GM12872 (cell line): Measurements from ENCODE around the gene DPEP2.

Source experiments
- TF ChIP-seq, protein P1 (sequence below): IDR thresholded peaks from 3 replicates; pipeline ENCODE4 v1.5.1; 2011; ENCODE audit warnings: low read depth, mild to moderate bottlenecking, low read length, moderate library complexity; ENCODE audit not compliant: insufficient read depth

DPEP2 gene

DNA sequence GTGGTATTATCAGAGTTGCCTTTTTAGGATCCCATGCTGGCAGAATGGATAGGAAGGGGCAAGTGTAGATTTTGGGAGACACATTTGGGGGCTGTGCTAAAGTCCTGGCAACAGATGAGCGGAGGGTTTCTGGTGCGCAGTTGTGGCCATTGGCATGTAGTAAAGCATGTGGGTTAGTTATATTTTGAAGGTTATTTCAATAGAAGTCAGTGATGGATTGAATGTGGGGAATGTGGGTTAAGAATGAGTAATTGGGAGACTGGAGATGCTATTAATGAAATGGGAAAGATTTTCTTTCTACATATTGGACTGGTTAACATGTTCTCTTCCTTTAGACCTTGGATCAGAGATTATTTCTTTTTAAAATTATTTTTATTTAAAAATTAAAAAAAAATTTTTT is 33.8 kb upstream of the DPEP2 start:
- TF ChIP-seq, protein P1, sequence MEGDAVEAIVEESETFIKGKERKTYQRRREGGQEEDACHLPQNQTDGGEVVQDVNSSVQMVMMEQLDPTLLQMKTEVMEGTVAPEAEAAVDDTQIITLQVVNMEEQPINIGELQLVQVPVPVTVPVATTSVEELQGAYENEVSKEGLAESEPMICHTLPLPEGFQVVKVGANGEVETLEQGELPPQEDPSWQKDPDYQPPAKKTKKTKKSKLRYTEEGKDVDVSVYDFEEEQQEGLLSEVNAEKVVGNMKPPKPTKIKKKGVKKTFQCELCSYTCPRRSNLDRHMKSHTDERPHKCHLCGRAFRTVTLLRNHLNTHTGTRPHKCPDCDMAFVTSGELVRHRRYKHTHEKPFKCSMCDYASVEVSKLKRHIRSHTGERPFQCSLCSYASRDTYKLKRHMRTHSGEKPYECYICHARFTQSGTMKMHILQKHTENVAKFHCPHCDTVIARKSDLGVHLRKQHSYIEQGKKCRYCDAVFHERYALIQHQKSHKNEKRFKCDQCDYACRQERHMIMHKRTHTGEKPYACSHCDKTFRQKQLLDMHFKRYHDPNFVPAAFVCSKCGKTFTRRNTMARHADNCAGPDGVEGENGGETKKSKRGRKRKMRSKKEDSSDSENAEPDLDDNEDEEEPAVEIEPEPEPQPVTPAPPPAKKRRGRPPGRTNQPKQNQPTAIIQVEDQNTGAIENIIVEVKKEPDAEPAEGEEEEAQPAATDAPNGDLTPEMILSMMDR, result no peak

DNA sequence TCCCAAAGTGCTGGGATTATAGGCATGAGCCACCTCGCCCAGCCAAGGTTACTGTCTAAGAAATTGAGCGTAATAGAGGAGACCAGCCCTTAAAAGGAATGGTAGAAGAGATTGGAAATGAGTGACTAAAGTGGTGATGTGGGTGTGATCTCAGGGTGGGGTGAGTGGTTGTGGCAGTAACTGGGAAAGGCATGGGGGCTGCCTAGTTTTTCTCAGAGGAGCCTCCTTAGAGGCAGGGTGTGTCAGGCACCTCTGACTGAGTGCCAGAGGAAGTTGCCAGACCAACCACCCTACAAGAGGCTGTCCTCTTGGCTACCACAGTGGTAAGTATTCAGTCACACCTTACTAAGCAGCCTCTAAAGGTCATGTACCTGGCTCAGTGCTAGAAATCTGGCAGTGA is 32.7 kb upstream of the DPEP2 start:
- TF ChIP-seq, protein P1, result no peak

DNA sequence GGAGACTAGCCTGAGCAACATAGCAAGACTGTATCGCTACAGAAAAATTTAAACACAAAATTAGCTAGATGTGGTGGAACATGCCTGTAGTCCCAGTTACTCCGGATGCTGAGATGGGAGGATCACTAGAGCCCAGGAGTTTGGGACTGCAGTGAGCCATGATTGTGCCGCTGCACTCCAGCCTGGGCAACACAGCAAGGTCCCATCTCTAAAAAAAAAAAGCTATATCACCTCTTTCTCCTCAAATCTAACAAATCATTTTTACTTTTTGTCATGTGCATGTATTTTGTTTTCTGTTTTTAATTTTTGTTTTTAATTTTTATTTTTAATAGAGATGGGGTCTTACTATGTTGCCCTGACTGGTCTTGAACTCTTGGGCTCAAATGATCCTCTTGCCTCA is 29.7 kb upstream of the DPEP2 start:
- TF ChIP-seq, protein P1, result no peak

DNA sequence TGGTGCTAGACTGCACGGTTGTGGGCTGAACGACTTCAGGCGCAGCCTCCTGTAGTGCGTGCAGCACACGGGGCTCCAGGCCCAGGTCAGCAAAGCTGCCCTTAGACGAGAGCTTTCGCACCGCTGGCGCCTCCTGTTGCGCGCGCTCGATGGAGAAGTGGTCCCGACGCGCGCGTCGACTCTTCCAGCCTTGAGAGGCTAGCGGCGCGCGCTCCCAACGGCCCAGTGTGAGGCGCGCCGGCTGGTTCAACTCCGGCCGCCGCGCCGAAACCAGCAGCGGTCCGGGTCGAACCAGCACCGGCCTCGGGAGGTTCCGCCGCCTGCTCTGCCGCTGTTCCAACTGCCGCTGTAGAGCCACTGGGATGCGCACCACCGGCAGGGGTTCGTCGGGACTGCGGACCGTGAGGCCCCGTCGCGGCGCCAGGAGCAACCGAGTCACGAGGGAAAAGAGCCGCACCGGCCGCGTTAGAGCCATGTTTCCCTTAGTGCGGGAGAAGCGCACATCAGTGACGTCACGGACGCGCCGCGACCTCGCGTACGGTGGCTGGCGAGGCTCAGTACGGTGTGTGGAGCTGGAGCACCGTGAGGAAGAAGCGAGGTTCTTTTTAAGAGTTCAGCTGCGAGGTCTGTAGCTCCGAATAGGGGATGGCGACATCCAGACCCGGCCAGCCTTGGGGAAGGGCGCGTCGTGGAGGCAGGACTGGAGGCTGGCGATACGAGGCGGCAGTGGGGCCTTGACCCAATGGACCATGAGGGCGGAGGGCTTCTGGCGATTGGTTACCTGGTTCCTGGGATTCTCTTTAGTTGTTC is 23.6 kb upstream of the DPEP2 start, which contains the start of the genes DDX28 and DUS2:
Gene DDX28, minus strand, starts transcription at position 505 of the 810 bp plus-strand sequence. Its CDS starts 30 bp downstream, at position 475.
Gene DUS2, plus strand, starts transcription at position 557 of the 810 bp plus-strand sequence. CDS start 14,740 bp downstream, outside the sequence.
- TF ChIP-seq, protein P1, result no peak

DNA sequence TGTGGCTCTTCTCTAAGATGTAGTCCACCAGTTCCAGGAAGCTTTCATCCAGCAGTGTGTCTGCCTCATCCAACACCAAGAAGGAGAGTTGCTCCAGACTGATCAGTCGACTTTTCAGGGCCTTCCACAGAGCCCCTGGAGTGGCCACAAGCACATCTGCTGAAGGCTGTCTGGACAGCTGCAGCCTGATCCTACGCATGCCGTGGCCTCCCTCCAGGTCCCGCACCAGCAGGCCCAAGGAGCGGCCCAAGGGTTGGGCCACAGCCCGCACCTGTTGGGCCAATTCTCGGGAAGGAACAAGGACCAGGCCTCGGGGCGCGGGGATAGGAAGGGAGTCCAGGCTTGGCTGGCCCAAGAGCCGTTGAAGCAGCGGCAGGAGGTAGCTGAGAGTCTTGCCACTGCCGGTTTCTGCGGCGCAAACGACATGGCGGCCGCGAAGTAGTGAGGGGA is 23.0 kb upstream of the DPEP2 start:
- TF ChIP-seq, protein P1, result no peak

DNA sequence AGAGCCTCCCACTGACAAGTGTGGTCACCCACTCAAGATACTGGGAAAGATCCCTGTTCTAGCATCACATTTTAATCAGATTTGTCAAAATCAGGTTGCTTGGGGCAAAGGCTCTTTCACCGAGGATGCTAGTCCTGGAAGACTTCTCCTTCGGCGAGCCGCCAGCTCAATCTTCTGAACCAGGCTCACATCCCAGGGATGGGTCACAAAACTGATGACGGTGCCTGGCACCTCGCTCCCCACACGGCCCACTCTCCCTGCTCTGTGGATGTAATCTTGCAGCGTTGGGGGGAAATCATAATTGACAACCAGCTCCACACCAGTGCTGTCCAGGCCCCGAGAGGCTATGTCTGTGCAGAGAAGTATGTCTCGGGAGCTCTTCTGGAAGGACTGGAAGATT is 22.2 kb upstream of the DPEP2 start:
- TF ChIP-seq, protein P1, result no peak

DNA sequence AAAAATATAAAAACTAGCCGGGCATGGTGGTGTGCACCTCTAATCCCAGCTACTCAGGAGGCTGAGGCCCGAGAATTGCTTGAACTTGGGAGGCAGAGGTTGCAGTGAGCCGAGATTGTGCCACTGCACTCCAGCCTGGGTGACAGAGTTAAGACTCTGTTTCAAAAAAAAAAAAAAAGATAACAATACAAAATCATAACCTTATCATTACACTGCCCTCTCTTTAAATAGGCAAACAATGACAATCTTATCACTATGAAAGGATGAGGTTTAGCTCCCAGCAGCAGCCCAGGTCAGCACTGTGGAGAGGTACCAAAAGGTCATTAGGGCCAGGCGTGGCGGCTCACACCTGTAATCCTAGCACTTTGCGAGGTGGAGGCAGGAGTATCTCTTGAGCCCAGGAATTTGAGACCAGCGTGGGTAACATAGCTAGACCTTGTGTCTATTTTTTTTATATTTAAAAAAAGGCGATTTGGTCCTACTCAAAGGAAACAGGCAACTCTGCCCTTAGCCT is 19.9 kb upstream of the DPEP2 start:
- TF ChIP-seq, protein P1, result no peak
